ENCODE data around the gene SLC7A10.
"Not testable (repeated sequence)": the region's sequence is repeated elsewhere in the genome, so short reads cannot be mapped to it uniquely, and the experiment has no call there.

SLC7A10 gene

DNA sequence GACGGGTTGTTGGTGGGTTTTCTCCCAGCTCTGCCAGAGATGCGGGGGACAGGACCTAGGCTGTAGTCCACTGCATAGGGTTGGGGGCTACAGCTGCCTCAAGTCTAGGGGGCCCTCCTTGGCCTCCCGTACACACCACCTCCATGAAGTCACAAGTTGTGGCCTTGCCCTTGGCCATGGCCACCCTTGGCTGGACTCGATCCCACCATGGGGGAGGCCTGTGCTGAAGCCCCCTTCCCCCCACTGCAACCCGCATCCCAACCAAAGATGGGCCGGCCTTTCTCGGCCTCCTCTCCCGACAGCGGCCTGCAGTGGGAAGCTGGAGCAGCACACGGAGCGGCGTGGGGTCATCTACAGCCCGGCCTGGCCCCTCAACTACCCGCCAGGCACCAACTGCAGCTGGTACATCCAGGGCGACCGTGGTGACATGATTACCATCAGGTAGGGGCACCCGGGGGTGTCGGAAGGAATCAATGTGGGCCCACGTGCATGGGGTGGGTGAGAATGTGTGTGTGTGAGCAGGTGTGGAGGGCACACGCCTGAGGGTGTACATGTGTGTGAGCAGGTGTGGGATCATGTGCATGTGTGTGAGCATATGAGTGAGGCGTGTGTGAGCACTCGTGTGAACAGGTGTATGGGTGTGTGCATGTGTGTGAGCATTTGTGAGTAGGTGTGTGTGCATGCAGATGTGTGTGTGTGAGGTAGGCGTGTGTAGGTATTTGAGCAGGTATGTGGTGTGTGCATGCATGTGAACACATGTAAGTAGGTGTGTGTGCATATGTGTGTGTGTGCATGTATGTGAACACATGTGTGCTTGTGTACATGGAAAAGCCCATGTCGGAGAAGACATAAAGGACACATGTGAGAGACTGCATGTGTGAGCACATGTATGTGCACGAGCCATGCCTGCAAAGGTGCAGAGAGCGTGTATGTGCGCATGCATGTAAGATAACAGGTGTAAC lies 22.8 kb downstream of the SLC7A10 start:
- no peak for DNase-seq (ENCODE audit: low read depth, low spot score)

DNA sequence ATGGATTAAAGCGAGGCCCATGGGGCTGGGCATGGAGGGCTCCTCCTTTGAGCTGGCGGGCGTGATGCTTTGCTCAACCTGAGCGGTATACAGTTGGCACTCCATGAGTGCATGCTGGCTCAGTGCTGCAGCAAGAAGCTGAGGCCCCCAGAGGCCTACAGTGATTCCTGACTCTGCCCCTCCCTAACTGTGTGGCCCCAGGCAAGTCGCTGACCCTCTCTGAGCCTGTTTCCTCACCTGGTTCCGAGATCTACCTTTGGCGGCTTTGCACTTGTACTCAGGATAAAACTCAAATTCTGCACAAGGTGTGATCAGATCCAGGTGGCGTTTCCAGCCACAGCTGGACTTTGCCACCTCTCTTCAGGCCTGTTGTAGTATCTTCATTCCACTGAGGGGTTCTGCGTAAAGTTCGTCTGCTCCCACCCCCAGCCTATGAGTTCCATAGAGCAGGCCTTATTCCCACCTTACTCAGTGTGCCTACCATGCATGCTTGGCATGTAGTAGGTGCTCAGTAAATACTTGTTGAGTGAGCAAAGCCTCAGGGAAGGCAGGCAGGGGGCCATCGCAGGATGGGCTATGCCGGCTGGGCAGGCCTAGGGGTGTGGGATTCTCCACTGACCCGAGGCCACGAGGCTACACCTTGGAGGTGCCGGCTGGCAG lies 23.6 kb downstream of the SLC7A10 start:
- DNase-seq (ENCODE audit: low read depth, low spot score): no peak

DNA sequence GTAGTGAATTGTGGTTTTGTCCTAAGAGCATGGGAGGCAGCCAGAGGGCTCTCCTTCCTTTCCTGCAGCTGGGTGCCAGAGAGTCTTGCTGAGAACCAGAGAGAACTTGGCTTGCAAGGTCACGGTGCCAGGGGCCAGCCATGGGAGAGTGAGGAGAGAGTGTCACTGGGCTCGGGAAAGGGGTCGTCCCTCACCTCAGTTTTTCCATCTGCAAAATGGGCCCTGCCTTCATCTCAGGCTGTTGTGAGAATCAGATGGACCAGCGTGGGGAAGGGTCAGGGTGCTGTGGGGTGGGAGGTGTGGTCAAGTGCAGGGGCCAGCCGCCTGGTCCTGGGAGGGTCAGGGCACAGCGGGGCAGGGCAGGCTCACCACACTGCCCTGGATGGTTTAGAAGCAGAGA lies 24.2 kb downstream of the SLC7A10 start:
- no peak for DNase-seq (ENCODE audit: low read depth, low spot score)

GRCh38 chr19:33199441-33200265 lies 26.0 kb downstream of the SLC7A10 start:
- DNase-seq (ENCODE audit: low read depth, low spot score): no peak

- DNase-seq (ENCODE audit: low read depth, low spot score): no peak
Measured at GRCh38 chr19:33198169-33198568, 27.5 kb downstream of the SLC7A10 start.

- no peak for DNase-seq (ENCODE audit: low read depth, low spot score)
Measured at GRCh38 chr19:33197591-33198000, 28.1 kb downstream of the SLC7A10 start.

DNA sequence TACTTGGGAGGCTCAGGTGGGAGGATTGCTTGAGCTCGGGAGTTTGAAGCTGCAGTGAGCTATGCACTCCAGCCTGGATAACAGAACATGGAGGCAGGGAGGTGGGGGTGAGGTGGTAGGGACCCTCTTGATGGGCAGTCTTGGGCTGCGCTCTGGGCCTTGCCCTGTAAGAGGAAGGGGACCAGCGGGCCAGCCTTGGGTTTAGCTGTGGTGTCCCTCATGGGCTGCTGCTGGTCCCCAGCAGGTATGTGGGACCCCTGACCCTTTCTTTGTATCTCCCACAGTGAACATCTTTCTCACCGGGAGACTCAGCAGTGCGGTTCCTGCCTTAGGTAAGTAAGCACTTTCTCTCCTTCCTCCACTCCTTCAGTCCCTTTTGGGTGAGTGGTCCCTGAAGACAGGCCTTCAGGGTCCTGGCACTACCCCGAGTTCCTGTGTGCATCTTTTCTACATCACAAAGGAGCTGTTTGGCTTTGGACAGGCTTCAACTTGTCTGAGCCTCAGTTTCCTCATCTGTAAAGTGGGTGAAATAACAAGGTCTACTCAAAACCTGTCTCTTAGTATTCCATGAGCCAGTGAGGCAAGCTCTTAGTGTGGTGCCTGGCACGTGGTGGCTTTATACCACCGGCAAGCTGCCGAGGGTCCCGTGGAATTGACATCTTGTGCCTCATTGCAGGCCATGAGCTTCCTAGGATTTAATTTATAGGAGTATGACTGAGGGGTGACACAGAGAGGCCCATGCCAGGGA lies 29.0 kb downstream of the SLC7A10 start:
- no peak for DNase-seq (ENCODE audit: low read depth, low spot score)

- DNase-seq (ENCODE audit: low read depth, low spot score): no peak
Measured at GRCh38 chr19:33195645-33196347, 29.9 kb downstream of the SLC7A10 start.

DNA sequence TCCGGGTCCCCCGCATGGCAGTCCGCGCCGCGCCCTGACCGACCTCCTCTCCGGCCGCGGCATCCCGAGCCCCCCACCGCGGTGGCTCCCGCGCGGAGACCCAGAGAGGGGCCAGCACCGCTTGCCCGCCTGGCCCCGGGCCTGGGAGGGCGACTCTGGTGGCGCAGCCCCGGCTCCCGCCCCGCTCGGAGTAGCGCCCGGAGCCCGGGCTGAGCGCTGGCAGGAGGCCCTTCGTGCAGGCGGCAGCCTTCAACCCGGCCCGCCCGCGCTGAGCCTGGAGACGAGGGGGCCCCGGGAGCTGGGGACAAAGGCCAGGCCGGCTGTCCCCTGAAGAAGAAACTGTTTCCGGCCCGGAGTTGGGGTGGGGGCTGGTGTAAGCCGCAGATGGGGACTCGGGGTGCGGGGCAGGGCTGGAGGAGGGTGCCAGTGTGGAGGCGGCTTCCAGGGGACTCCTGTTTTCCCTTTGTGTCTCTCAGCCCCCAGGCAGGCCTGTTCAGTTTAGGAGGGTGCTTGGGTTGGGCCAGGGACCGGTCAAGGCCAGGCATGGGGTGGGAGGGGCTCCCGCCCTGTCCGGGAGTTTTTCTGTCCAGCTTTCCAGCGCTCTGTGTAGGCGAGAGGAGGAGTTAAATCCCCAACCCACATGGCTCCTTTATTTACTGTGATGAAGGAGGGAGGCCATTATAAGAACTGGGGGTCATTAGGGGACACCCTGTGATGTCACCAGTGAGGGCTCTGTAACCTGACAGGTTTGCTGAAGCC lies 30.6 kb downstream of the SLC7A10 start:
- DNase-seq (ENCODE audit: low read depth, low spot score): no peak

DNA sequence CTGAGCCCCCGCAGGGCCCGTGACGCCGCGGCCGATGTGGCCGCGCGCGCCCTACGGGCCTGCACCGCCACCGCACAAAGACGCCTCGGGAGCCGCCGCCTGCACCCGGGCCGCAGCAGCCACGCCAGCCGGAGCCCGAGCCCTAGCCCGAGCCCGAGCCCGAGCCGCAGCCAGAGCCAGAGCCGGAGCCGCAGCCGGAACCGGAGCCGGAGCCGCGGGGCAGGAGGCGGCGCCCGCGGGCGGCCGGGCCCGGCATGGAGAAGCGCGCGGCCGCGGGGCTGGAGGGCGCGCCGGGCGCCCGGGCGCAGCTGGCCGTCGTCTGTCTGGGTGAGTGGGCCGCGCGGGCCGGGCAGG lies 31.1 kb downstream of the SLC7A10 start:
- no peak for DNase-seq (ENCODE audit: low read depth, low spot score)

DNA sequence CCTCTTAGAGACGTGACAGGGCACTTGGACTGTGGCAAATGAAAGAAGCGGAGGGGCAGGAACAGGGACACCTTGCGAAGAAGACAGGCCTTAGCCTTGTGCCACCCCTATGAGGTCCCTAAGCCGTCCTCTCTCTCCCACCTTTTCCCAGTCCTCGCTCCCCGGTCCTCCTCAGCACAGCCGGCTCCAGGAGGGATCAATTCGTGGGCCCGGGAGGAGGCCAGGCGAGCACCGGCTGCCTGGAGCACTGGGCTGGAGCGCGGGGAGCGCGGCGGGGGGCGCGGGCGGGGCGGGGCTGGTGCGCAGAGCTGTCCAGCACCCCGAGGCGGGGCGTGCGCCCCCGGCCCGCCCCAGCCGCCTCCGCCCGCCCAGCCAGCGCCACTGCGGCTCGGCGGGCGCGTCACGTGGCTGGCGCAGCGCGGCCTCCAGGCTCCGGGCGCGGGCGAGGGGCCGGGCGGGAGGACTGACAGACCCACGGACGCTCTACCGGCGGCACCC lies 31.7 kb downstream of the SLC7A10 start, which contains the start of gene LRP3:
TSS of gene LRP3 (plus strand) at position 466 of the 498 bp plus-strand sequence. CDS start 456 bp downstream, outside the sequence.
- no peak for DNase-seq (ENCODE audit: low read depth, low spot score)

DNA sequence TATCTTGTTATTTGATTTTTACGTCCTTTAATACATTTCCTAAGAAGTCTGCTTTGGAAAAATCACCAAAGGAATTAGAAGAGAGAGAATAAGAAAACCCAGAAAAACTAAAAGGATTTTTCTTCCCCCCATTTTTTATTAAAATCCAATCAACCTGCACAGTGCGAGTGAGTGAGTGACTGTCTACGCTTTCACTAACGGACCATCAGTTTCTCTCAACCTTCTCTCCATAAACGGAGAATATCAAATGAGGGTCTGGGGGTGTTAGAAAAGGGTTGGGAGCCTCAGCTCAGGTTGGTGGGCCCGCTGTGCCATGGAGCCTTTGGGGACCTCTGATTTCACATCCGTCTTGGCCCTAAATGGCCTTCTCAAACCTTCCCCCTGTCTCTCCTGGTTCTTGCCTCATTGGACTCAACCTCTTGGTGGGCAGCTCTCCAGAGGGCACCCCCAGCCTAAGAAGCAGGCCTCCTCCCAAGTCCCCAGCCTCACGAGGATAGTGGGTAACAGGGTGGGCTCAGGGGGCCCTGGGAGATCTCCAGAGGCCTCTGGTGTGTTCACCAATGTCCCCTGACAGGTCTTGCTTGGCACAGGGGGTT lies 32.3 kb downstream of the SLC7A10 start:
- DNase-seq (ENCODE audit: low read depth, low spot score): no peak

- no peak for DNase-seq (ENCODE audit: low read depth, low spot score)
Measured at GRCh38 chr19:33192010-33192409, 33.6 kb downstream of the SLC7A10 start.

GRCh38 chr19:33191501-33191900 lies 34.1 kb downstream of the SLC7A10 start:
- no peak for DNase-seq (ENCODE audit: low read depth, low spot score)

DNA sequence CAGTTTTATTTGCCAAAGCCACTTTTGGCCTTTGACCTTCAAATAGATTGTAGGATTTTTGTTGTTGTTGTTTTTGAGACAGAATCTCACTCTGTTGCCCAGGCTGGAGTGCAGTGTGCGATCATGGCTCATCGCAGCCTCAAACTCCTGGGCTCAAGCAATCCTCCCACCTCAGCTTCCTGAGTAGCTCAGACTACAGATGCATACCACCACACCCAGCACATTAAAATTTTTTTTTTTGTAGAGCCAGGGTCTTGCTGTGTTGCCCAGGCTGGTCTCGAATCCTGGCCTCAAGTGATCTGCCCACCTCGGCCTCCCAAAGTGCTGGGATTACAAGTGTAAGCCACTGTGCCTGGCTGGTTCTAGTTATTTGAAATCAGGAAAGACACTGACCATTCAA lies 34.6 kb downstream of the SLC7A10 start:
- DNase-seq (ENCODE audit: low read depth, low spot score): not testable (repeated sequence)

- no peak for DNase-seq (ENCODE audit: low read depth, low spot score)
Measured at GRCh38 chr19:33189453-33189852, 36.2 kb downstream of the SLC7A10 start.

DNA sequence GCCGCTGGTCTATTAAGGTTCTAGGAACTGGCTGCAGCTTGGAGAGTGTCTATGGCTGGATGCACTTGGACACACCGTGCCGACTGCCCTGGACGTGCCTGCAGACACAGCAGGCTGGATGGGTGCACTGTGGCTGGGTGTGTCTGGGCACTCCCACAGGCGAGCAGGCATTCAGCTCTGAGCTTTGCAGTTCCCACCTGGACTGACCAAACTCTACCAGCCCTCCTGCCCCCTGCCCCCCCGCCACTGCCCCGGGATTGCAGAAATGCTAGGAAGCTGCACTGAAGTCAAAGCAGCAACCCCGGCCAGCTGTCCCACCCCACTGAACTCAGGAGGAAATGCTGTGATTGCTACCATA lies 38.5 kb downstream of the SLC7A10 start:
- no peak for DNase-seq (ENCODE audit: low read depth, low spot score)

- no peak for DNase-seq (ENCODE audit: low read depth, low spot score)
Measured at GRCh38 chr19:33186431-33187182, 39.0 kb downstream of the SLC7A10 start.
